K562 (cell line): Measurements from ENCODE around the gene EHD2. TPM values are rescaled to one million over a fixed set of nuclear protein-coding genes. Genes with fewer than 3 reads are reported as not detected.

Experiments
- ARHGAP35 ChIP-seq: fragments of 450-650 bp; IDR thresholded peaks from 2 replicates; pipeline ENCODE4 v1.6.1; 2018; ENCODE audit not compliant: partially characterized antibody
- CBFA2T2 ChIP-seq: fragments of 450-650 bp; conservative IDR thresholded peaks from 2 replicates; pipeline ENCODE4 v1.6.1; 2017; ENCODE audit warnings: mild to moderate bottlenecking
- CBX1 ChIP-seq: sonication (generic); IDR thresholded peaks from 2 replicates; pipeline ENCODE4 v1.6.1; 2016; ENCODE audit warnings: antibody characterized with exemption, low read depth, mild to moderate bottlenecking
- CHCHD3 ChIP-seq: fragments of 250-450 bp; sonication (Bioruptor Pico); IDR thresholded peaks from 2 replicates; pipeline ENCODE4 v2.1.2; 2022; ENCODE audit warnings: mild to moderate bottlenecking
- ETV5 ChIP-seq: sonication (generic); formaldehyde crosslinking; IDR thresholded peaks from 2 replicates; pipeline ENCODE4 v1.4.0; 2020; ENCODE audit warnings: low read depth, mild to moderate bottlenecking, missing genetic modification reagents
- HMG20A ChIP-seq: fragments of 450-650 bp; formaldehyde crosslinking; conservative IDR thresholded peaks from 2 replicates; pipeline ENCODE4 v1.4.0; 2020; ENCODE audit warnings: mild to moderate bottlenecking, mixed read lengths
- MECOM ChIP-seq: fragments of 250-450 bp; sonication (Bioruptor Pico); IDR thresholded peaks from 2 replicates; pipeline ENCODE4 v1.8.0; 2022; ENCODE audit warnings: inconsistent platforms
- POLR2H ChIP-seq: IDR thresholded peaks from 2 replicates; pipeline ENCODE4 v1.6.1; 2016; ENCODE audit warnings: missing genetic modification characterization, low read depth, mild to moderate bottlenecking, control low read depth, missing compliant biosample characterization, moderate library complexity
- TFAM ChIP-seq: fragments of 250-450 bp; sonication (Bioruptor Pico); conservative IDR thresholded peaks from 2 replicates; pipeline ENCODE4 v1.5.0; 2021; ENCODE audit warnings: mild to moderate bottlenecking, moderate library complexity
- YBX1 ChIP-seq: fragments of 450-650 bp; IDR thresholded peaks from 2 replicates; pipeline ENCODE4 v1.7.1; 2016; ENCODE audit warnings: mild to moderate bottlenecking
- polyA plus RNA-seq, 8 experiments: library from polyadenylated mRNA; depleted of rRNA in 4 of 8; stranded (reverse) in 5 of 8; unstranded in 3 of 8; fragments of >200 nt; fragmentation: Nextera tagmentation in 2 of 8; fragmentation: Illumina TruSeq in 1 of 8; extraction: Ambion mirVana in 2 of 8; extraction: Trizol in 1 of 8; gene quantifications; 2 replicates each; pipeline versions ENCODE4 v1.2.1 to v1.2.3, GENCODE V29; 2011 to 2014; ENCODE audit warnings: inconsistent platforms in 1 of 8, missing spikeins in 1 of 8
- total RNA-seq, 7 experiments: library from RNA; depleted of rRNA in 6 of 7; stranded (reverse); fragments of >200 nt in 6 of 7; fragmentation: Illumina TruSeq in 2 of 7; extraction: Trizol in 2 of 7; gene quantifications; 2 replicates each; pipeline versions ENCODE4 v1.2.1 to v1.2.3, GENCODE V29; 2011 to 2021; ENCODE audit warnings: low replicate concordance in 1 of 7
- TF ChIP-seq, protein P1 (sequence below): fragments of 200-800 bp; sonication (Bioruptor generic); IDR thresholded peaks from 2 replicates; pipeline ENCODE4 v1.6.1; 2017; ENCODE audit warnings: missing genetic modification characterization, missing compliant biosample characterization
- TF ChIP-seq, protein P2 (sequence below): fragments of 250-450 bp; sonication (Bioruptor Pico); IDR thresholded peaks from 2 replicates; pipeline ENCODE4 v1.4.0; 2020; ENCODE audit warnings: mild to moderate bottlenecking, moderate library complexity
- TF ChIP-seq, protein P3 (sequence below): sonication (generic); formaldehyde crosslinking; IDR thresholded peaks from 2 replicates; pipeline ENCODE4 v1.8.0; 2022; ENCODE audit warnings: mild to moderate bottlenecking, missing genetic modification reagents
- TF ChIP-seq, protein P4 (sequence below): fragments of 250-450 bp; sonication (Bioruptor Pico); IDR thresholded peaks from 2 replicates; pipeline ENCODE4 v1.4.0; 2020; ENCODE audit warnings: mild to moderate bottlenecking, moderate library complexity, borderline replicate concordance

EHD2 gene
- total and polyA plus RNA-seq, 9 of the 15 experiments (the other 6 are each of a cell fraction or from before 2014, with no cell fraction given), result 1.7 to 32.2 (median 3.0) TPM

DNA sequence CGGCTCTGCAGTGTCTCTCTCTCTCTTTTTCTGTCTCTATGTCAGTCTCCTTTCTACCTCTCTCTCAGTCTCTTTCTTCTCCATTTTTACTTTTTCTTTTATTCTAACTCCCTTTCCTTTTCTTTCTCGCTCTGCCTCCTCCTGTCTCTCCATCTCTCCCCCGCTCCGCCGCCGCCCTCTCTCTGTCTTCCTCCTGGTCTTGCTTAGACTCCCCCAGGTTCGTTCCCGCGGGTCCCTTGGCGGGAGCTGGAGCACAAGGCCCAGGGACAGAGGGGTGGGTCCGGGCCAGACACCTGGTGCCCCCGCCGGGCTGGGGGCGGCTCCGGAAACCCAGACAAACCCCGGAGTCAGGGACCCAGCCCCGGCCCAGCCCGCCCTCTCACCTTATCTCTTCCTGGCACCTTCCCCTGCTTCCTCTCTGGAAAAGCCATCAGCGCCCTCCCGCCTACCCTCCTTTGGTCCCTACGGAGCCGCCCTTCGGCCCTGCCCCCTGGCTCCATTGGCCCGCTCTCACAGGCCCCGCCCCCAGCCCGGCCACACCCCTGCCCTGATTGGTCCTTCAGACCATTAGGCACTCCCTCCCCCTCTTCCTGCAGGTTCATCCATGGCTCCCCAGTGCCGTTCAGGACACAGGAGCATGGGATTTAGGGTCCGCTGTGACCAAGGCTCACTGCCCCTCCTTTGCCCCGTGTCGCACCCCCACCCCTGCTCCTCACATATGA lies 16.7 kb downstream of the EHD2 start (continued):
- TF ChIP-seq, protein P1, sequence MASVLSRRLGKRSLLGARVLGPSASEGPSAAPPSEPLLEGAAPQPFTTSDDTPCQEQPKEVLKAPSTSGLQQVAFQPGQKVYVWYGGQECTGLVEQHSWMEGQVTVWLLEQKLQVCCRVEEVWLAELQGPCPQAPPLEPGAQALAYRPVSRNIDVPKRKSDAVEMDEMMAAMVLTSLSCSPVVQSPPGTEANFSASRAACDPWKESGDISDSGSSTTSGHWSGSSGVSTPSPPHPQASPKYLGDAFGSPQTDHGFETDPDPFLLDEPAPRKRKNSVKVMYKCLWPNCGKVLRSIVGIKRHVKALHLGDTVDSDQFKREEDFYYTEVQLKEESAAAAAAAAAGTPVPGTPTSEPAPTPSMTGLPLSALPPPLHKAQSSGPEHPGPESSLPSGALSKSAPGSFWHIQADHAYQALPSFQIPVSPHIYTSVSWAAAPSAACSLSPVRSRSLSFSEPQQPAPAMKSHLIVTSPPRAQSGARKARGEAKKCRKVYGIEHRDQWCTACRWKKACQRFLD (CRISPR knock-in tag), result no peak
- no peak for TF ChIP-seq CHCHD3 (CRISPR knock-in tag)
- TF ChIP-seq CBFA2T2, result peak; percentile 80
- TF ChIP-seq CBX1, result peak; percentile 88
- no peak for TF ChIP-seq YBX1
- no peak for TF ChIP-seq MECOM (CRISPR knock-in tag)
- TF ChIP-seq TFAM (CRISPR knock-in tag), result no peak
- no peak for TF ChIP-seq POLR2H
- TF ChIP-seq, protein P2, sequence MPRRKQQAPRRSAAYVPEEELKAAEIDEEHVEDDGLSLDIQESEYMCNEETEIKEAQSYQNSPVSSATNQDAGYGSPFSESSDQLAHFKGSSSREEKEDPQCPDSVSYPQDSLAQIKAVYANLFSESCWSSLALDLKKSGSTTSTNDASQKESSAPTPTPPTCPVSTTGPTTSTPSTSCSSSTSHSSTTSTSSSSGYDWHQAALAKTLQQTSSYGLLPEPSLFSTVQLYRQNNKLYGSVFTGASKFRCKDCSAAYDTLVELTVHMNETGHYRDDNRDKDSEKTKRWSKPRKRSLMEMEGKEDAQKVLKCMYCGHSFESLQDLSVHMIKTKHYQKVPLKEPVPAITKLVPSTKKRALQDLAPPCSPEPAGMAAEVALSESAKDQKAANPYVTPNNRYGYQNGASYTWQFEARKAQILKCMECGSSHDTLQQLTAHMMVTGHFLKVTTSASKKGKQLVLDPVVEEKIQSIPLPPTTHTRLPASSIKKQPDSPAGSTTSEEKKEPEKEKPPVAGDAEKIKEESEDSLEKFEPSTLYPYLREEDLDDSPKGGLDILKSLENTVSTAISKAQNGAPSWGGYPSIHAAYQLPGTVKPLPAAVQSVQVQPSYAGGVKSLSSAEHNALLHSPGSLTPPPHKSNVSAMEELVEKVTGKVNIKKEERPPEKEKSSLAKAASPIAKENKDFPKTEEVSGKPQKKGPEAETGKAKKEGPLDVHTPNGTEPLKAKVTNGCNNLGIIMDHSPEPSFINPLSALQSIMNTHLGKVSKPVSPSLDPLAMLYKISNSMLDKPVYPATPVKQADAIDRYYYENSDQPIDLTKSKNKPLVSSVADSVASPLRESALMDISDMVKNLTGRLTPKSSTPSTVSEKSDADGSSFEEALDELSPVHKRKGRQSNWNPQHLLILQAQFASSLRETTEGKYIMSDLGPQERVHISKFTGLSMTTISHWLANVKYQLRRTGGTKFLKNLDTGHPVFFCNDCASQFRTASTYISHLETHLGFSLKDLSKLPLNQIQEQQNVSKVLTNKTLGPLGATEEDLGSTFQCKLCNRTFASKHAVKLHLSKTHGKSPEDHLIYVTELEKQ (CRISPR knock-in tag), result no peak
- TF ChIP-seq ETV5 (CRISPR knock-in tag), result peak; percentile 88
- TF ChIP-seq ARHGAP35, result no peak
- TF ChIP-seq, protein P3, sequence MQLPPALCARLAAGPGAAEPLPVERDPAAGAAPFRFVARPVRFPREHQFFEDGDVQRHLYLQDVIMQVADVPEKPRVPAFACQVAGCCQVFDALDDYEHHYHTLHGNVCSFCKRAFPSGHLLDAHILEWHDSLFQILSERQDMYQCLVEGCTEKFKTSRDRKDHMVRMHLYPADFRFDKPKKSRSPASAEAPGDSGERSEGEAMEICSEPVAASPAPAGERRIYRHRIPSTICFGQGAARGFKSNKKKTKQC (CRISPR knock-in tag), result no peak; the same call in 1 of the 2 replicates
- TF ChIP-seq HMG20A (CRISPR knock-in tag), result no peak
- TF ChIP-seq, protein P4, sequence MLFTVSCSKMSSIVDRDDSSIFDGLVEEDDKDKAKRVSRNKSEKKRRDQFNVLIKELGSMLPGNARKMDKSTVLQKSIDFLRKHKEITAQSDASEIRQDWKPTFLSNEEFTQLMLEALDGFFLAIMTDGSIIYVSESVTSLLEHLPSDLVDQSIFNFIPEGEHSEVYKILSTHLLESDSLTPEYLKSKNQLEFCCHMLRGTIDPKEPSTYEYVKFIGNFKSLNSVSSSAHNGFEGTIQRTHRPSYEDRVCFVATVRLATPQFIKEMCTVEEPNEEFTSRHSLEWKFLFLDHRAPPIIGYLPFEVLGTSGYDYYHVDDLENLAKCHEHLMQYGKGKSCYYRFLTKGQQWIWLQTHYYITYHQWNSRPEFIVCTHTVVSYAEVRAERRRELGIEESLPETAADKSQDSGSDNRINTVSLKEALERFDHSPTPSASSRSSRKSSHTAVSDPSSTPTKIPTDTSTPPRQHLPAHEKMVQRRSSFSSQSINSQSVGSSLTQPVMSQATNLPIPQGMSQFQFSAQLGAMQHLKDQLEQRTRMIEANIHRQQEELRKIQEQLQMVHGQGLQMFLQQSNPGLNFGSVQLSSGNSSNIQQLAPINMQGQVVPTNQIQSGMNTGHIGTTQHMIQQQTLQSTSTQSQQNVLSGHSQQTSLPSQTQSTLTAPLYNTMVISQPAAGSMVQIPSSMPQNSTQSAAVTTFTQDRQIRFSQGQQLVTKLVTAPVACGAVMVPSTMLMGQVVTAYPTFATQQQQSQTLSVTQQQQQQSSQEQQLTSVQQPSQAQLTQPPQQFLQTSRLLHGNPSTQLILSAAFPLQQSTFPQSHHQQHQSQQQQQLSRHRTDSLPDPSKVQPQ (CRISPR knock-in tag), result no peak
